GM19099 (cell line): Measurements from ENCODE around the gene PKNOX2.

Experiments
- POLR2A ChIP-seq: IDR thresholded peaks from 3 replicates; pipeline ENCODE4 v1.6.1; 2011; ENCODE audit warnings: low read depth; ENCODE audit not compliant: insufficient read length; ENCODE audit errors: extremely low read depth

PKNOX2 gene

GRCh38 chr11:125342281-125342930 is 177.9 kb downstream of the PKNOX2 start:
- no peak for TF ChIP-seq POLR2A

- no peak for TF ChIP-seq POLR2A
Observed at GRCh38 chr11:125343086-125343717, 178.7 kb downstream of the PKNOX2 start.

- no peak for TF ChIP-seq POLR2A
Observed at GRCh38 chr11:125343718-125344131, 179.2 kb downstream of the PKNOX2 start.

GRCh38 chr11:125344846-125345420 is 180.4 kb downstream of the PKNOX2 start:
- no peak for TF ChIP-seq POLR2A

GRCh38 chr11:125345421-125346178 is 181.0 kb downstream of the PKNOX2 start:
- TF ChIP-seq POLR2A: no peak

GRCh38 chr11:125346179-125346530 is 181.6 kb downstream of the PKNOX2 start:
- no peak for TF ChIP-seq POLR2A

GRCh38 chr11:125346565-125347260 is 182.2 kb downstream of the PKNOX2 start:
- no peak for TF ChIP-seq POLR2A

- no peak for TF ChIP-seq POLR2A
Observed at GRCh38 chr11:125347261-125347585, 182.7 kb downstream of the PKNOX2 start.

GRCh38 chr11:125348141-125348651 is 183.6 kb downstream of the PKNOX2 start:
- TF ChIP-seq POLR2A: no peak

GRCh38 chr11:125348674-125349309 is 184.2 kb downstream of the PKNOX2 start:
- no peak for TF ChIP-seq POLR2A

GRCh38 chr11:125350206-125351032 is 185.9 kb downstream of the PKNOX2 start:
- TF ChIP-seq POLR2A: no peak

- TF ChIP-seq POLR2A: no peak
Observed at GRCh38 chr11:125351033-125351867, 186.7 kb downstream of the PKNOX2 start.

- TF ChIP-seq POLR2A: no peak
Observed at GRCh38 chr11:125351868-125352250, 187.3 kb downstream of the PKNOX2 start.

- TF ChIP-seq POLR2A: no peak
Observed at GRCh38 chr11:125356797-125357196, 192.2 kb downstream of the PKNOX2 start.
